D341Med (cell line): ENCODE measurements around the gene GPR42.
"Not testable (repeated sequence)": the region's sequence is repeated elsewhere in the genome, so short reads cannot be mapped to it uniquely, and the experiment has no call there.

ENCODE experiments used
- DNase-seq: peaks from one replicate; pipeline ENCODE4 v3.0.0; 2012; ENCODE audit warnings: low spot score

The GPR42 gene

GRCh38 chr19:35363711-35364425, 7.0 kb upstream of the GPR42 start:
- DNase-seq: no peak

- DNase-seq: no peak
Measured at GRCh38 chr19:35365303-35365702, 5.6 kb upstream of the GPR42 start.

- no peak for DNase-seq
Measured at GRCh38 chr19:35368378-35368777, 2.5 kb upstream of the GPR42 start.

- no peak for DNase-seq
Measured at GRCh38 chr19:35369522-35369921, 1.3 kb upstream of the GPR42 start.

- no peak for DNase-seq
Measured at GRCh38 chr19:35373492-35373891, 2.6 kb downstream of the GPR42 start.

GRCh38 chr19:35374031-35374430, 3.2 kb downstream of the GPR42 start:
- not testable (repeated sequence) for DNase-seq

- no peak for DNase-seq
Measured at GRCh38 chr19:35375505-35376307, 4.8 kb downstream of the GPR42 start.

GRCh38 chr19:35377656-35378055, 6.8 kb downstream of the GPR42 start:
- DNase-seq: no peak

- no peak for DNase-seq
Measured at GRCh38 chr19:35378356-35378755, 7.5 kb downstream of the GPR42 start.

- DNase-seq: not testable (repeated sequence)
Measured at GRCh38 chr19:35379545-35379944, 8.7 kb downstream of the GPR42 start.

GRCh38 chr19:35379992-35380391, 9.1 kb downstream of the GPR42 start:
- no peak for DNase-seq

GRCh38 chr19:35380450-35381124, 9.7 kb downstream of the GPR42 start:
- no peak for DNase-seq

- DNase-seq: no peak
Measured at GRCh38 chr19:35381318-35381717, 10.4 kb downstream of the GPR42 start.

GRCh38 chr19:35381926-35382325, 11.1 kb downstream of the GPR42 start:
- DNase-seq: no peak

- DNase-seq: no peak
Measured at GRCh38 chr19:35383536-35383935, 12.7 kb downstream of the GPR42 start.

GRCh38 chr19:35388277-35389054, 17.6 kb downstream of the GPR42 start:
- no peak for DNase-seq

- no peak for DNase-seq
Measured at GRCh38 chr19:35389192-35389861, 18.5 kb downstream of the GPR42 start.

GRCh38 chr19:35392742-35393715, 22.2 kb downstream of the GPR42 start:
- no peak for DNase-seq

GRCh38 chr19:35395382-35396199, 24.7 kb downstream of the GPR42 start:
- DNase-seq: no peak
